ENCODE measurements around the gene SPACA4.

SPACA4 gene

DNA sequence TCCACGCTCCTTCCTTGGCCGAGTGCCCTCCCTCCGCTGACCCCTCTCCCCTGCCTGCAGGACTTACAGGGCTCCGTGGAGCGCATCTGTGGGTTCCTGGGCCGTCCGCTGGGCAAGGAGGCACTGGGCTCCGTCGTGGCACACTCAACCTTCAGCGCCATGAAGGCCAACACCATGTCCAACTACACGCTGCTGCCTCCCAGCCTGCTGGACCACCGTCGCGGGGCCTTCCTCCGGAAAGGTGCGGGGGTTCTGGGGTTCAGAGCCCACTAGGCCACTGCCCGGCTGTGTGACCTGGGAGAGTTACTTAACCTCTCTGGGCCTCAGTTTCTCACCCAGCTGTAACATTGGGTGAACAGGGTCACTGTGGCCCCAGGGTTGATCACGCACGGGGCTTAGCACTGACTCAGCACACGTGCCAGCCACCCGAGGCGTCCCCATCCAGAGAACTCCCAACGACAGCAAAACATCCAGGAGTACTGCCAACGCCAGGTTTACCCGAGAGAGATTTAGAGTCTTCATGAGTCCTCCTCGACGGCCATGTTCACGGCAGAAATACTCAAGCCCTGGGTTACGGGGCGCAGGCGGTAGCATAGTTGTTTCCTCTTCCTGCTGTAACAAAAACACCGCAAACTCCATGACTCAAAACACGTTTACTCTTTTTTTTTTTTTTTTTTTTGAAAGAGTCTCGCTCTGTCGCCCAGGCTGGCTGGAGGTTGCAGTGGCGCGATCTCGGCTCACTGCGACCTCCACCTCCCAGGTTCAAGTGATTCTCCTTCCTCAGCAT lies 9.7 kb upstream of the SPACA4 start:
- TF ChIP-seq, protein P1, sequence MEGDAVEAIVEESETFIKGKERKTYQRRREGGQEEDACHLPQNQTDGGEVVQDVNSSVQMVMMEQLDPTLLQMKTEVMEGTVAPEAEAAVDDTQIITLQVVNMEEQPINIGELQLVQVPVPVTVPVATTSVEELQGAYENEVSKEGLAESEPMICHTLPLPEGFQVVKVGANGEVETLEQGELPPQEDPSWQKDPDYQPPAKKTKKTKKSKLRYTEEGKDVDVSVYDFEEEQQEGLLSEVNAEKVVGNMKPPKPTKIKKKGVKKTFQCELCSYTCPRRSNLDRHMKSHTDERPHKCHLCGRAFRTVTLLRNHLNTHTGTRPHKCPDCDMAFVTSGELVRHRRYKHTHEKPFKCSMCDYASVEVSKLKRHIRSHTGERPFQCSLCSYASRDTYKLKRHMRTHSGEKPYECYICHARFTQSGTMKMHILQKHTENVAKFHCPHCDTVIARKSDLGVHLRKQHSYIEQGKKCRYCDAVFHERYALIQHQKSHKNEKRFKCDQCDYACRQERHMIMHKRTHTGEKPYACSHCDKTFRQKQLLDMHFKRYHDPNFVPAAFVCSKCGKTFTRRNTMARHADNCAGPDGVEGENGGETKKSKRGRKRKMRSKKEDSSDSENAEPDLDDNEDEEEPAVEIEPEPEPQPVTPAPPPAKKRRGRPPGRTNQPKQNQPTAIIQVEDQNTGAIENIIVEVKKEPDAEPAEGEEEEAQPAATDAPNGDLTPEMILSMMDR (IDR thresholded peaks at IDR 0.05; ENCODE audit: control insufficient read depth, extremely low read depth, insufficient read depth): no peak
- no peak for DNase-seq (ENCODE audit: low read depth)
- no peak overlapping the region for H3K4me3 ChIP-seq (ENCODE audit: low read depth, low read length)

DNA sequence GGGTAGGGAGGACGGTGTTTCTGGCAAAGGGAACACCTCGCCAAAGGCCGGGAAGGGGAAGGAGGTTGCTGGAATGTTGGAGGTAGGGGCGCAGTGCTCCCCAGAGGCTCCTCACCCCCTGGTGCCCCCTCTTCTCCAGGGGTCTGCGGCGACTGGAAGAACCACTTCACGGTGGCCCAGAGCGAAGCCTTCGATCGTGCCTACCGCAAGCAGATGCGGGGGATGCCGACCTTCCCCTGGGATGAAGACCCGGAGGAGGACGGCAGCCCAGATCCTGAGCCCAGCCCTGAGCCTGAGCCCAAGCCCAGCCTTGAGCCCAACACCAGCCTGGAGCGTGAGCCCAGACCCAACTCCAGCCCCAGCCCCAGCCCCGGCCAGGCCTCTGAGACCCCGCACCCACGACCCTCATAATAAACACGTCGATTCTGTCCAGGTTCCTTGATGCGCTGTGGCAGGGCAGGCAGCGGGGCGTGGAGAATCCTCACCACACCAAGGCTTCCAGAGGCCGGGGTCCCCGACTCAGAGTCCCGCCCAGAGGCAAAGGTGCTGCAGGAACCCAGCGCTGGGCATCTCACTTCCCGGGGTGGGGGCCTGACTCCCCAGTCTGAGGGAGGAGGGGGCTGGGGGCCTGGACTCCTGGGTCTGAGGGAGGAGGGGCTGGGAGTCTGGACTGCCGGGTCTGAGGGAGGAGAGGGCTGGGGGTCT lies 7.4 kb upstream of the SPACA4 start:
- TF ChIP-seq, protein P1 (IDR thresholded peaks at IDR 0.05; ENCODE audit: control insufficient read depth, extremely low read depth, insufficient read depth): no peak
- no peak for DNase-seq (ENCODE audit: low read depth)
- no peak overlapping the region for H3K4me3 ChIP-seq (ENCODE audit: low read depth, low read length)

DNA sequence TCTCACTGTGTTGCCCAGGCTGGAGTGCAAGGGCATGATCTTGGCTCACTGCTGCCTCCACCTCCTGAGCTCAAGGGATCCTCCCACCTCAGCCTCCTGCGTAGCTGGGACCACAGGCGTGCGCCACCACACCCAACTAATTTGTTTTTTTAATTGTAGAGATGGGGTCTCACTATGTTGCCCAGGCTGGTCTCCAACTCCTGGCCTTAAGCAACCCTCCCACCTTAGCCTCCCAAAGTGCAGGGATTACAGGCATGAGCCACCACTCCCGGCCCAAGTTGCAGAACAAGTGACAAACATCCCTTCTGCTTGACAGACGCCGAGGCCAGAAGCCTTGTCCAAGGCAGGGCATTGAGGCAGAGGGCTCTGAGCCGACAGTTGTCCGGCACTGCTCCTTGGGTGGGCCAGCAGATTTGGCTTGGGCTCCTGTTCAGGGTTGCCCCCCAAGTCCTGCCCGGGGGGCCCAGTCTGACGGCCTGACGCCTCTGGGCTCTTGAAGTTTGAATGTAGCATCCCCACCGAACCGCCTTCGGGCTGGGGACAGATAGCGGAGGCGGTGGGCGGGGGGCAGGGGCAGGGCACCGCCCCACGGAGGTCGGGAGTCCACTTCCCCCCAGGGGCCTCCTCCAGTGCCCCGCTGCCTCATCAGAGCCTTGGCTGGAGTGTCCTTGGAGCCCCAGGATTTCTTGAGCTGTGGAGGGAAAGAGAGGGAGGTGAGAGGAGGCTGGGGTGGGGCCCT lies 5.7 kb upstream of the SPACA4 start:
- TF ChIP-seq, protein P1 (IDR thresholded peaks at IDR 0.05; ENCODE audit: control insufficient read depth, extremely low read depth, insufficient read depth): no peak
- H3K4me3 ChIP-seq (ENCODE audit: low read depth, low read length): no peak overlapping the region
- DNase-seq (ENCODE audit: low read depth): no peak

DNA sequence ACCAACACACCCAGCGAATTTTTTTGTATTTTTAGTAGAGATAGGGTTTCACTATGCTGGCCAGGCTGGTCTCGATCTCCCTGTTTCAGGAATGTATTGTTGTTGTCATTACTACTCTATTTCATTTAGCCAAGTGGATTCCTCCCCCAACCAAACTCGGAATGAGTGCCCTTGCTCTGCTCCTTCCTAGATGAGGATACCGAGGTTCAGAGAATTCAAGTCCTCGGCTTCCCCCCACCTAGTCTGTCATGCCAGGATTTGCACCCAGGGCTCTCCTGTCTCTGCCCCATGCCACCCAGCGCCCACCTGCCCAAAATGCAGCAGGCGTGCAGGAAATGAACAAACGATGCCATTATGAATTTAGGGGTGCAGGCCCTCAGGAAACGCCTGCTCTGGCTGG lies 3.5 kb upstream of the SPACA4 start:
- TF ChIP-seq, protein P1 (IDR thresholded peaks at IDR 0.05; ENCODE audit: control insufficient read depth, extremely low read depth, insufficient read depth): no peak
- H3K4me3 ChIP-seq (ENCODE audit: low read depth, low read length): no peak overlapping the region
- no peak for DNase-seq (ENCODE audit: low read depth)

DNA sequence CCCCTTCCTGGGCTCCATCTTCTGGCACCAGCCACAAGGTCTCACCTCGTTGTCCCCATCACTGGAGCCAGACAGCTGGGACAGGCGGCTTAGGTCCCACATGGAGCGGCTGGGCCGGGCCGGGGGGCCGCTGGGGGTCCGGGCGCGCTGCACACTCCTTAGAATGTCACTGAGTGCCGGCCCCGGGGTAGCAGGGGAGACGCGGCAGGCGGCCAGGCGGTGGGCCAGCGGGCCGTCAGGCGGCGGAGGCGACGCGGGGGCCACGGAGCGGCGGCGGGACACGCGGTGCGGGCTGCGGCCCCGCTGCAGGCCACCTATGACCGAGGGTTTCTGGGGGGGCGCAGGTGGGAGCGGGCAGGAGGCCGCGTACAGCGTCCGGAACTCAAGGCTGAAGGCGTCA lies 3.1 kb upstream of the SPACA4 start:
- DNase-seq (ENCODE audit: low read depth): no peak
- no peak overlapping the region for H3K4me3 ChIP-seq (ENCODE audit: low read depth, low read length)
- TF ChIP-seq, protein P1 (IDR thresholded peaks at IDR 0.05; ENCODE audit: control insufficient read depth, extremely low read depth, insufficient read depth): no peak

DNA sequence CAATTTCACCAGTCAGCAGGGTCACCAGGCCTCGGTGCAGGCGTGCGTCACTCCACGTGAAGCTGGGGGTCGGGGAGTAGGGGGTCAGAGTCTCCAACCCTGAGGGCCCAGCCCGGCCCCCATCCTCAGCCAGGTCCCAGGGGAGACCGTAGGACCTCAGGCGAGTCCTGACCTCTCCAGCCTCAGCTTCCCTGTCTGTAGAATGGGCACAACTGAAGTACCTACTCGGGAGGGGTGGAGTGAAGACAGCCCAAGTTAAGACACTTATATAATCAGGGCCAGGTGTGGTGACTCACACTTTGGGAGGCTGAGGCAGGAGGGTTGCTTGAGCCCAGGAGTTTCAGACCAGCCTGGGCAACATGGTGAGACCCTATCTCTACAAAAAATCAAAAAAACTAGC lies 2.7 kb upstream of the SPACA4 start:
- TF ChIP-seq, protein P1 (IDR thresholded peaks at IDR 0.05; ENCODE audit: control insufficient read depth, extremely low read depth, insufficient read depth): no peak
- no peak overlapping the region for H3K4me3 ChIP-seq (ENCODE audit: low read depth, low read length)
- DNase-seq (ENCODE audit: low read depth): no peak
